ENCODE data around the gene METTL26.

- TF ChIP-seq EZH2 (IDR thresholded peaks at IDR 0.05; ENCODE audit: insufficient read depth, poor library complexity, severe bottlenecking): no peak
- TF ChIP-seq EZH2phosphoT487 (IDR thresholded peaks at IDR 0.05; ENCODE audit: insufficient read depth, low read depth): no peak
Measured at GRCh38 chr16:670485-671352, 34.6 kb upstream of the METTL26 start.

Data from GM23248 (cell line).